KOPT-K1 (cell line): ENCODE results near the gene GNPTG.

Source experiments
- H3K27ac ChIP-seq: fragments of 200-600 bp; sonication (generic); 2 replicates; pipeline ENCODE4 v1.5.1; 2016; ENCODE audit warnings: antibody characterized with exemption, mild to moderate bottlenecking, low read depth, low read length; ENCODE audit not compliant: poor library complexity, severe bottlenecking
- H3K36me3 ChIP-seq: fragments of 200-600 bp; sonication (generic); 2 replicates; pipeline ENCODE4 v1.5.1; 2017; ENCODE audit warnings: antibody characterized with exemption, mild to moderate bottlenecking, low read length, moderate library complexity; ENCODE audit not compliant: insufficient read depth
- H3K9me3 ChIP-seq: fragments of 200-600 bp; sonication (generic); 2 replicates; pipeline ENCODE4 v1.5.1; 2017; ENCODE audit warnings: antibody characterized with exemption, low read length, mild to moderate bottlenecking; ENCODE audit not compliant: insufficient read depth, poor library complexity, severe bottlenecking

Gene GNPTG

GRCh38 chr16:1361685-1362360 is 10.1 kb downstream of the GNPTG start:
- H3K9me3 ChIP-seq: no peaks in the 10 kb centered on the region
- H3K27ac ChIP-seq: no peak overlapping the region
- H3K36me3 ChIP-seq: peaks cover 73% of the 10 kb centered on the region

GRCh38 chr16:1362807-1363206 is 11.1 kb downstream of the GNPTG start:
- Histone ChIP-seq H3K36me3 (peaks cover 77% of the 10 kb centered on the region), H3K9me3 (no peaks in the 10 kb centered on the region), H3K27ac (no peak overlapping the region)

- H3K36me3 ChIP-seq: peaks cover 78% of the 10 kb centered on the region
- H3K9me3 ChIP-seq: no peaks in the 10 kb centered on the region
- no peak overlapping the region for H3K27ac ChIP-seq
Measured at GRCh38 chr16:1363501-1364041, 11.8 kb downstream of the GNPTG start.

GRCh38 chr16:1364510-1364909 is 12.8 kb downstream of the GNPTG start:
- no peaks in the 10 kb centered on the region for H3K9me3 ChIP-seq
- H3K27ac ChIP-seq: no peak overlapping the region
- H3K36me3 ChIP-seq: peaks cover 74% of the 10 kb centered on the region

- H3K27ac ChIP-seq: no peak overlapping the region
- H3K9me3 ChIP-seq: no peaks in the 10 kb centered on the region
- peaks cover 71% of the 10 kb centered on the region for H3K36me3 ChIP-seq
Measured at GRCh38 chr16:1366060-1366711, 14.5 kb downstream of the GNPTG start.

- Histone ChIP-seq H3K27ac (no peak overlapping the region), H3K9me3 (no peaks in the 10 kb centered on the region), H3K36me3 (peaks cover 67% of the 10 kb centered on the region)
Measured at GRCh38 chr16:1366712-1367299, 15.1 kb downstream of the GNPTG start.

- no peak overlapping the region for H3K27ac ChIP-seq
- no peaks in the 10 kb centered on the region for H3K9me3 ChIP-seq
- peaks cover 58% of the 10 kb centered on the region for H3K36me3 ChIP-seq
Measured at GRCh38 chr16:1367486-1368174, 15.9 kb downstream of the GNPTG start.

- Histone ChIP-seq H3K36me3 (peaks cover 22% of the 10 kb centered on the region; the same call in 1 of the 2 replicates), H3K27ac (no peak overlapping the region), H3K9me3 (no peaks in the 10 kb centered on the region)
Measured at GRCh38 chr16:1371054-1371978, 19.6 kb downstream of the GNPTG start.

- peaks cover 15% of the 10 kb centered on the region; the same call in 1 of the 2 replicates for H3K36me3 ChIP-seq
- H3K27ac ChIP-seq: no peak overlapping the region
- H3K9me3 ChIP-seq: no peaks in the 10 kb centered on the region
Measured at GRCh38 chr16:1372292-1372950, 20.7 kb downstream of the GNPTG start.

GRCh38 chr16:1374418-1375297 is 22.9 kb downstream of the GNPTG start:
- H3K27ac ChIP-seq: no peak overlapping the region
- H3K36me3 ChIP-seq: peaks cover 8% of the 10 kb centered on the region; the same call in 1 of the 2 replicates
- no peaks in the 10 kb centered on the region for H3K9me3 ChIP-seq

GRCh38 chr16:1375298-1375640 is 23.5 kb downstream of the GNPTG start:
- Histone ChIP-seq H3K9me3 (no peaks in the 10 kb centered on the region), H3K36me3 (peaks cover 2% of the 10 kb centered on the region; the same call in 1 of the 2 replicates), H3K27ac (no peak overlapping the region)

- H3K36me3 ChIP-seq: no peaks in the 10 kb centered on the region; the same call in 1 of the 2 replicates
- no peak overlapping the region for H3K27ac ChIP-seq
Measured at GRCh38 chr16:1375741-1376410, 24.1 kb downstream of the GNPTG start.

More at GRCh38 chr16:1375741-1376410, 24.1 kb downstream of the GNPTG start:
- no peaks in the 10 kb centered on the region for H3K9me3 ChIP-seq
